GM12872 (cell line): ENCODE measurements around the gene RECK.

Experiments
- TF ChIP-seq, protein P1 (sequence below): IDR thresholded peaks from 3 replicates; pipeline ENCODE4 v1.5.1; 2011; ENCODE audit warnings: low read depth, mild to moderate bottlenecking, low read length, moderate library complexity; ENCODE audit not compliant: insufficient read depth

Gene RECK

DNA sequence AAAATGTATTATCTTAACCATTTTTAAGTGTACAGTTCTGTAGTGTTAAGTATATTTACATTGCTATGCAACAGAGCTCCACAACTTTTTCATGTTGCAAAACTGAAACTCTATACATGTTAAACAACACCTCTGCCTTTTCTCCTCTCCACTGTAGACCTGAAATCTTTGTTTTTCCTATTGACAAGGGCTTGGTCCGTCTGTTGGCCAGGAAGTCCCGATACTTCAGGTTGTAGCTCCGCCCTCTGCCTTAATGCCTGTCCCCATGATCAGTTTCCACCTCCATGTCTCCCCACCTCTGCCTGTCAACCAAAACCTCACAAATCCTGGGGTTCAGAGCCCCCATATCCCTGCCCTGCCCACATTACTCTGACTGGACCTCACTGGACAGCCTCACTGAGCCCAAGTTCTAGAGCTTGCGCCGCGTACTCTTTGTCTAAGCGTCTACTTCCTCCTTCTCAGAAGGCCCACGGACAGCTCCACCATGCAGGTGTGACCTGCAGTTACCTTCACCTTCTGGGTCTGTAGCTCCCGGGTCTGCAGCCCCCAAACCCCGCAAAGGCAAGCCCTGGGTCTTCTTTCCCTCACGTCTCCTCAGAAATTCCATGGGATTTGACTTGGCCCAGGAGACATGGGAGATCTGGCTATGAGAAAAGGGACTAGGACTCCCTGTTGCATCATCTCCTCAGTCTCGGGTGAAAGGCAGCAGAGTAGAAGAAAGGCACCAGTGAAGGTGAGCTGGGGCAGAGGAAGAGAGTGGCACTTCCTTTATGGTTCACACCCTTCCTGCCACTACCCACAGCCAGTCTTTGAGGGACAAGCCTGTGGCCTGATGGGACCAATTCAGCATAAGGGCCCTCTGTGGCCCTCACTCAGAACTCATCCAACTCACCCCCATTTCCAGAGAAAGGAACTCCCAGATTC, 107.9 kb downstream of the RECK start:
- TF ChIP-seq, protein P1, sequence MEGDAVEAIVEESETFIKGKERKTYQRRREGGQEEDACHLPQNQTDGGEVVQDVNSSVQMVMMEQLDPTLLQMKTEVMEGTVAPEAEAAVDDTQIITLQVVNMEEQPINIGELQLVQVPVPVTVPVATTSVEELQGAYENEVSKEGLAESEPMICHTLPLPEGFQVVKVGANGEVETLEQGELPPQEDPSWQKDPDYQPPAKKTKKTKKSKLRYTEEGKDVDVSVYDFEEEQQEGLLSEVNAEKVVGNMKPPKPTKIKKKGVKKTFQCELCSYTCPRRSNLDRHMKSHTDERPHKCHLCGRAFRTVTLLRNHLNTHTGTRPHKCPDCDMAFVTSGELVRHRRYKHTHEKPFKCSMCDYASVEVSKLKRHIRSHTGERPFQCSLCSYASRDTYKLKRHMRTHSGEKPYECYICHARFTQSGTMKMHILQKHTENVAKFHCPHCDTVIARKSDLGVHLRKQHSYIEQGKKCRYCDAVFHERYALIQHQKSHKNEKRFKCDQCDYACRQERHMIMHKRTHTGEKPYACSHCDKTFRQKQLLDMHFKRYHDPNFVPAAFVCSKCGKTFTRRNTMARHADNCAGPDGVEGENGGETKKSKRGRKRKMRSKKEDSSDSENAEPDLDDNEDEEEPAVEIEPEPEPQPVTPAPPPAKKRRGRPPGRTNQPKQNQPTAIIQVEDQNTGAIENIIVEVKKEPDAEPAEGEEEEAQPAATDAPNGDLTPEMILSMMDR: no peak

DNA sequence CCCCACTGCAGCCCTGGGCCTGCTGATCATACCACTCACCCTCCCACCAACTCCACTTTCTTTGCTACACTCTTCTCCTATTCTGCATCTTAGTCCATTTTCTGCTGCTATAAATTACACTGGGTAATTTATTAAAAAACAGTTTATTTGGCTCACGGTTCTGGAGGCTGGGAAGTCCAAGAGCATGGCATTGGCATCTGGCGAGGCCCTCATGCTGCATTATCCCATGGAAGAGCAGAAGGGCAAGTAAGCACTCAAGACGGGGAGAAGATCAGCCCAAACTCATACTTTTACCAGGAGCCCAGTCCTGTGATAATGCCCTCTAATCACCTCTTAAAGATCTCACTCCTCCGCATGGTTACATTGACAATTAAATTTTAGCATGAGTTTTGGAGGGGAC, 109.3 kb downstream of the RECK start:
- TF ChIP-seq, protein P1: no peak

DNA sequence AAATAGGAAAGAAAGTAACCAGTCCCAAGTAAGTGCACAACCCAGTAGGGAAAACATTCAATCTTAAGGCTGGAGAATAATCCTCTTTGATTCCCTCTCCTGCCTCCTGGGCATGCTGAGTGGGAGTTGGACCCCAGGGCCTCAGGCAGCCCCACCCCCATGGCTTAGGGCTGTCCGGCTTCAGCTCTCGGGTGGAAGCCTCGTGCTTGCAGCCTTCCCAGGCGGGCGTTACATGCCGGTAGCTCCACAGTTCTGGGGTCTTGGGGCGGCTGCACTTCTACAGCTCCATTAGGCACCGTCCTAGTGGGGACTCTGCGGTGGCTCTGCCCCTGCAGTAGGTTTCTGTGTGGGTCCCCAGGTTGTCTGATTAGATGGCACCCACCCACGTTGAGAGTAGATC, 109.9 kb downstream of the RECK start:
- TF ChIP-seq, protein P1: no peak

DNA sequence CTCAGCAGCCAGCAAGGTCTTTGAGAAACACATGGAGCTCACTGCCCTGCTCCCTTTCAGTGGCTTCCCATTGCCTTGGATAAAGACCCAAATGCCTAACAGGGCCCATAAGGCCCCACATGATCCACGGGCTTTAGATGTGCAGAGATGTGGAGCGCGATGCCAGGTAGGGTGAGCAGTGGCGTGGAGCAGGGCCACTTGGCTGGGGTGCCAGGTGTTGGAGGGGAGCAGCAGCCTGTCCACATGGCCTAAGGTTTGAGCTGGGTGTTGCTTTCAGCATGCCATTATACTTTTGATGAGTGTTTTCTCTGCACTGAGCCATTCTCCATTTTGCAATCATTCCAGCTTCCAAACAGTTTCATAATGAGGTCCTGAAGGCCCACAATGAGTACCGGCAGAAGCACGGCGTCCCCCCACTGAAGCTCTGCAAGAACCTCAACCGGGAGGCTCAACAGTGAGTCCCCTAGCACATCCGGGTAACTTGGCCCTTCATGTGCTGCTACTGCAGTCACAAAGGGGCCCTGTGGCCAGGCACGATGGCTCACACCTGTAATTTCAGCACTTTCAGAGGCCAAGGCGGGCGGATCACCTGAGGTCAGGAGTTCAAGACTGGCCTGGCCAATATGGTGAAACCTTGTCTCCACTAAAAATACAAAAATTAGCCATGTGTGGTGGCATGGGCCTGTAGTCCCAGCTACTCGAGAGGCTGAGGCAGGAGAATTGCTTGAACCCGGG, 110.9 kb downstream of the RECK start:
- TF ChIP-seq, protein P1: no peak

DNA sequence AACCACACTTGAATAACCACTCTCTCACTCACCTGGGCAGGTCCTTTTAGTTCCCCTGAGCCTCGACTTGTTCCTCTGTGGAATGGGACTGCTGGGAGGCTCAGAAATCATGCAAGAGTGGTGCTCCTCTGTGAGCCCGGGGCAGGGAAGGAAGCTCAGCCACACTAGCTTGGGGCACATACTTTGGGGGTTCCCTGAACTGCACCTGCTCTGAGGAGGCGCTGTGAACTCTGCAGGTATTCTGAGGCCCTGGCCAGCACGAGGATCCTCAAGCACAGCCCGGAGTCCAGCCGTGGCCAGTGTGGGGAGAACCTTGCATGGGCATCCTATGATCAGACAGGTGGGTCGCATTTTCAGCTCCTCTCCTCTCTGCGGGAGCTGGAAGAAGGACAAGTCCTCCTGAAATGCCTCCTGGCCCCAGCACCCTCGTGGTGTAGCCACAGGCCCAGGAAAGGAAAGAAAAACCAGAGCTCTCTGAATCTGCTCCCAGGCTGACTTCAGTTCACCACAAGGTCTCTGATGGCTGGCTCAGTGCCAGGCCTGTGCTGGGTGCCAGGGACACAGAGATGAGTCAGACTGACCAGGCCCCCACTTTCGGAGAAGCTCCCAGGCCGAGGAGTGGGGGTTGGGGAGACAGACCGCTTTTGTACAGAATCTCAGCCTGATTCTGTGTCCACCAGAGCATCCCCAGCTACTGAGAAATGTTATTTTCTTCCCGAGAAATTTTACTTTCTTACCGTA, 111.8 kb downstream of the RECK start:
- TF ChIP-seq, protein P1: no peak

DNA sequence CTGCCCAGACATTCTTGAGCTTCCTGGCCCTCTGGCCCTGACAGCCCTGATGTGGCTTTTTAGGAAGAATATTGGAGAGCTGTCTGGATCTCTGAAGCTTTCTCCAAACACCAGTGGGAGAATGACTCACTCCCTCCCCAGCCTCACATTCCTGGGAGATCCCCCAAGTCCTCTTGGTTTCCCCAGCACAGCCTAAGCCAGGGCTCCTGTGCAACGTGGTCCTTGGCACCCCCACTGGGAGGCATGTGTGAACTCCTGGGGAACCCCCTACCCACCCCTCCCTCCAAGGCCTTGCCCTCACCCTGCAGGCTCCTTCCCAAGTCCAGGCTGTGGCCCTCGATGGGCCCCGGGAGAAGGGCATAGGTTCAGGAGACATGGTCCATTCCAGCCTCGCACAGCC, 112.5 kb downstream of the RECK start:
- TF ChIP-seq, protein P1: no peak
